Mucosa of stomach (tissue), 1 donor: ENCODE results near the gene TMEM120A.
A peak's percentile ranks its signal among the peaks of the same experiment; 100 is the strongest.

Source experiments
- H3K27me3 ChIP-seq: one replicate; pipeline ENCODE4 v1.7.0; 2013; ENCODE audit warnings: mild to moderate bottlenecking, low read length; ENCODE audit not compliant: control insufficient read depth, insufficient read depth
- H3K36me3 ChIP-seq: one replicate; pipeline ENCODE4 v1.7.0; 2013; ENCODE audit warnings: low read length; ENCODE audit not compliant: control insufficient read depth, insufficient read depth
- H3K4me1 ChIP-seq: one replicate; pipeline ENCODE4 v1.7.0; 2013; ENCODE audit warnings: mild to moderate bottlenecking, low read length; ENCODE audit not compliant: control insufficient read depth, insufficient read depth
- H3K4me3 ChIP-seq: one replicate; pipeline ENCODE4 v1.7.0; 2013; ENCODE audit warnings: low read length
- H3K9ac ChIP-seq: one replicate; pipeline ENCODE4 v1.7.0; 2013; ENCODE audit warnings: mild to moderate bottlenecking, low read length, moderate library complexity
- H3K9me3 ChIP-seq: one replicate; pipeline ENCODE4 v1.7.0; 2013; ENCODE audit warnings: mild to moderate bottlenecking, low read length, moderate library complexity; ENCODE audit not compliant: control insufficient read depth
- donor health status: Pancreatic carcinoma.

TMEM120A gene

DNA sequence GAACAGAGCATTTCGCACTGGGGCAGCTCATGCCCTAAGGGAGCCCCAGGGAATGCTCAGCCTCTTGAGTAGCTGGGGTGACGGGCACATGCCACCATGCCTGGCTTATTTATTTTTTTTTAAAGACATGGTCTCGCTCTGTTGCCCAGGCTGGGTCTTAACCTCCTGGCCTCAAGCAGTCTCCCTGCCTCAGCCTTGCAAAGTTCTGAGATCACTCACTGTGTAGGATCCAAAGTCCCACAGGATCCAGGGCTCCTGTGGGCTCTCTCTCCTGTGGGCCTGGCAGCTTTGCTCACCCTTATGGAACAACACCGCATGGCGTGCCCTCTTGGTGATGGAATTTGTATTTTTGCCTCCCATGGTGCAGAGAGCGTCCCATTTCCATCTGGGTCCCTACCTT, 34.0 kb downstream of the TMEM120A start:
- Histone ChIP-seq H3K27me3 (no peaks in the 10 kb centered on the region), H3K36me3 (peaks cover 3% of the 10 kb centered on the region), H3K4me1 (peaks cover 39% of the 10 kb centered on the region), H3K9ac (no peak overlapping the region), H3K4me3 (no peak overlapping the region), H3K9me3 (no peaks in the 10 kb centered on the region)

DNA sequence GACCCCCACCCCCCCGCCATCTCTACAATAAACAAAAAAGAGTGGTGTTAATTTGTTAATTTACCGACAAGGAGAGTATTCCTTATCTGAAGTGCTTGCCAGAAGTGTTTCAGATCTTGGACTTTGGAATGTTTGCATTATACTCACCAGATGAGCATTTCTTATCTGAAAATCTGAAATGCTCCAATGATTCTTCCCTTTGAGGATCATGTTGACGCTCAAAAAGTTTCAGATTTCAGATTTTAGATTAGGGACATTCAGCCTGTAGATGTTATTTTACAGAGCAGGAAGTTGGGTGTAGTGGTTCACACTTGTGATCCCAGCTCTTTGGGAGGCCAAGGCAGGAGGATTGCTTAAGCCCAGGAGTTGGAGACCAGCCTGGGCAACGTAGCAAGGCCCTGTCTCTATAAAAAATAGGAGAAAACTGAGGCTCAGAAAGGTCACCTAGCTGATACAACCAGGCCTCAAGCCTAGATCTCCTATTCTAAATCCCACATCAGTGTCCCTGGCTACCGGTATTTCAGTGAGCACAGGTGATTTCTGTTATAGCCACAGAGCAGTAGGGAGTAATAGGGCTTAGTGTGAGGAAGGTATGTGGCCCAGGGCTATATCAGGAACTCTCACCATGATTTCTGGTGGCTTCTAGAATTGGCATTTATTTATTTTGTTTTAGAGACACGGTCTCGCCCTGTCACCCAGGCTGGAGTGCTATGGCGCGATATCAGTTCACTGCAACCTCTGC, 35.4 kb downstream of the TMEM120A start:
- Histone ChIP-seq H3K9me3 (no peaks in the 10 kb centered on the region), H3K4me1 (peaks cover 39% of the 10 kb centered on the region), H3K27me3 (no peaks in the 10 kb centered on the region), H3K9ac (no peak overlapping the region), H3K4me3 (no peak overlapping the region), H3K36me3 (peaks cover 3% of the 10 kb centered on the region)

DNA sequence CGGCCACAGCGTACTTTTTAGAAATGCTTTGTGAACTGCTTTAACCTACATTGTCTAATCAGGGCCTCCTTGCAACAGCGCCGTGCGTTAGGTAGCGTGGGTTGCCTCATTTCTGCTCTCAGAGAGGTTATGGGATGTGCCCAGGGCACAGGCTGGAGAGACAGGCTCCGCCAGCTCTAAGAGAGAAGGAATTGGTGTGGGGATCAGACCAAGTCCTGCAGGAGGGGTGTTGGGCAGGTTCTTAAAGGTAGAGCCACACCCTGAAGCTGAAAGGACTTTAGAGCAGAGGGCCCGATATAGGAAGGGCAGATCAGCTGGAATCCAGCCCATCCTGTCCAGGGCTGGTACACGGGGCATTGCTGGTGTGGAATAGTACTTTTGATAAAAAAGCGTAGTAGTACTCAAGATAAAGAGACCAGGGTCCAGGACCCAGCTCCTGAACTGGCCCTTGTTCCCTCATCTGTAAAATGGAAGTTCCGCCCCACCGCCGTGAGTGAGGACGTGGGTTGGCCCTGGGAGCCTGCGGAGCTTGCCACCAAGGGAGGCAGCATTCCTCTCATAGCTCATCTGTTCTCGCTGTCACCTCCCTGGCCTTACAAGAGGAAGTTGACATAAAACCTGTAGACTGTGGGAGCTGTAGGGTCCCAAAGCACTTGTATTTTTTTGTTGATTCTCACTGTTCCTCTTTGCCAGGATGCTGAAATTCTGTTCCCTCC, 37.2 kb downstream of the TMEM120A start:
- Histone ChIP-seq H3K4me1 (peaks cover 34% of the 10 kb centered on the region), H3K27me3 (no peaks in the 10 kb centered on the region), H3K36me3 (peaks cover 3% of the 10 kb centered on the region), H3K9me3 (no peaks in the 10 kb centered on the region), H3K9ac (no peak overlapping the region), H3K4me3 (no peak overlapping the region)

DNA sequence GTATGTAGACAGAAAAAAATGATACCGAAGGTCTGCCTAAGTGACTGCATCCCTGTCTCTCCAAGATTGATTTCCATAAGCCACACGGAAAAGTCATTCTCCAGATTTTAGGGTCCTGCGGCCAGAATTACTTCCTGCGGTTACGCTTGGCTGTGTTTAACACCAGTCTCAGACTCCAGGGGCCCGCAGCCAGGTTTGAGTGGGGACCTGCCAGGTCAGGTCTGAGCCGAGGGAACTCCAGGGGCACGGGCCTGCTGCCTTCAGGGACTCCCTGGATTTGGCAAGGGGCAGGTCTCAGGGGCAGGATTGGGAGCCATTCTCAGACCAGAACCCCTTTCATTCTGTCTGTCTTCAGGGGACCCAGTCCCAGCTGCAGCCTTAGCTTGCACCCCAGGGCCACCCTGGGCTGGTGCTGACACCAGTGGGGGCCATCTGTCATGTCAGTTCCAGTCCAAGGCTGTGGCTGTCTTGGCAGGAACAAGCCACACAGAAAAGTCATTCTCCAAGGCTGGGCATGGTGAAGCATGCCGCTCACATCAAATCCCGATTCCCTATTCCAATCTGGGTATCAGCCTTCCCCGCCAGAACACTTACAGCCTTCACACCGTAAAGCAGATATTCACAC, 39.0 kb downstream of the TMEM120A start:
- Histone ChIP-seq H3K9me3 (no peaks in the 10 kb centered on the region), H3K9ac (no peak overlapping the region), H3K27me3 (no peaks in the 10 kb centered on the region), H3K36me3 (peaks cover 3% of the 10 kb centered on the region), H3K4me1 (peaks cover 40% of the 10 kb centered on the region), H3K4me3 (no peak overlapping the region)

DNA sequence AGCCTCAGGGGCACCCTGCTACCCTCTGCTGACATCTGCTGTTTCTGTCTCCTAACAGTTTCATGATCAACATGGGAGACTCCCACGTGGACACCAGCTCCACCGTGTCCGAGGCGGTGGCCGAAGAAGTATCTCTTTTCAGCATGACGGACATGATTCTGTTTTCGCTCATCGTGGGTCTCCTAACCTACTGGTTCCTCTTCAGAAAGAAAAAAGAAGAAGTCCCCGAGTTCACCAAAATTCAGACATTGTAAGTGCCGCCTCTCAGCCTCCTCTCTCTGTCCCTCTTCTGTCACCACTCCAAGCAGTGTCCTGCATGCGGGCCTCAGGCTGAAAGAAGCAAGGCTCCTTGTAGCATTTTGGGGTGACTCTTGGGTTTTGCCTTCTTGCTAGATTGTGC, 40.5 kb downstream of the TMEM120A start:
- peaks cover 3% of the 10 kb centered on the region for H3K36me3 ChIP-seq
- H3K27me3 ChIP-seq = no peaks in the 10 kb centered on the region
- H3K9me3 ChIP-seq = no peaks in the 10 kb centered on the region
- no peak overlapping the region for H3K9ac ChIP-seq
- H3K4me1 ChIP-seq = peaks cover 36% of the 10 kb centered on the region
- no peak overlapping the region for H3K4me3 ChIP-seq

DNA sequence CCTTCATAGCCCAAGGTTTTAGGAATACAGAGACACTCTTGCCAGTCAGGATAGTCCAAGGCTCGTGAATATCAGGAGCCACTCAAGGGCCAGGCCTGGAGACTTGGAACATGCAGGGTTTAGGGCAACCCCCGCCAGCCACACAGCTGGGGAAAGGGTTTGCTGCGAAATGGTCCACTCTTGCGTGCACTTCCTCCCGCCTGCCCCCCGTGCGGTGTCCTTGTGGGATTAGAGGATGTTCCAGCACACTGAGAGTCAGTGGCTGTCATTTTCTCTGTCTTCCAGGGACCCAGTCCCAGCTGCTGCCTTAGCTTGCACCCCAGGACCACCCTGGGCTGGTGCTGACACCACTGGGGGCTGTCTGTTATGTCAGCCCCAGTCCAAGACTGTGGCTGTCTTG, 41.0 kb downstream of the TMEM120A start:
- Histone ChIP-seq H3K27me3 (no peaks in the 10 kb centered on the region), H3K4me1 (peaks cover 35% of the 10 kb centered on the region), H3K9ac (no peak overlapping the region), H3K9me3 (no peaks in the 10 kb centered on the region), H3K4me3 (no peak overlapping the region), H3K36me3 (peaks cover 3% of the 10 kb centered on the region)

DNA sequence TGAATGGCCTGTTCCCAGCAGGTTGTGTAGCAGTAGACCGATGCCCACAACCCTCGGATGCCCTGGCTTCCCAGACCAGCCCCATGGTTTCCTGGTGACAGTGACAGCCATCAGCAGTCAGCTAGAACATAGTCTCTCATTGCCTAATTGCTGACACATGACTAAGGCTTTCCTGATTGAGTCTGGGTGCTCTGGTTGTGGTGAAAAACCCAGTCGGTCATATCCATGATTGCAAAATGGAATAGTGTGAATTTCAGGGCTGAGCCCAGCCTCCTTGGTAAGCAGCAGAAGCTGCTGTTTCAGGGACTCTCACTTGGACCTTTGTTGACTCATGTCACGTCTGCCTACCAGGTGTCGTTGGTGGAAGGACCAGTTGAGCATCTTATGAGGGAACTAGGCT, 42.9 kb downstream of the TMEM120A start:
- Histone ChIP-seq H3K9ac (no peak overlapping the region), H3K4me1 (peaks cover 34% of the 10 kb centered on the region), H3K27me3 (no peaks in the 10 kb centered on the region), H3K4me3 (no peak overlapping the region), H3K36me3 (peaks cover 3% of the 10 kb centered on the region), H3K9me3 (no peaks in the 10 kb centered on the region)

DNA sequence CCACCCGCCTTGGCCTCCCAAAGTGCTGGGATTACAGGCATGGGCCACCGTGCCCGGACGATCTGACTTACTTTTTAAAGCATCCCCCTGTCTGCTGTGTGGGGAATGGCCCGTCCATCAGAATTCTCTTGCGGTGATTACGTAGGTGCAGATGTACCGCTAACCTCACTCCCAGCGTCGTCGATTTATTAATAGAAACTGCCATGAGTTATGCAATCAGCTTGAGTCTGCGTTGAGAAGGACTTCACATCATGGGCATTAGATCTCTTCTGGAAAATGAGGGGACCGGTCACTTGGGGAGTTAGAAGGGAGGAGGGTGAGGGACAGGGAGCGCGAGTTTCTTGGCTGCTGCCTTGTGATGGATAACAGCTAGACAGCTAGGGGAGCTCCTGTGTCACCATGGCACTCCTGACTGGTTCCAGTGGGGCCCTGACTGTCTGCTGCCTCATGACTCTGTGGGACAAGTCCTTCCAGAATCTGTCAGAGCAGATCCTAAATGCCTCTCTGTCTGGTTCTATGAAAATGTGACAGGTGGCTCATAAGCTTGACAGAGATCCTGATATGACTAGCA, 44.2 kb downstream of the TMEM120A start:
- peaks cover 39% of the 10 kb centered on the region for H3K4me1 ChIP-seq
- no peaks in the 10 kb centered on the region for H3K36me3 ChIP-seq
- H3K27me3 ChIP-seq = no peaks in the 10 kb centered on the region
- H3K4me3 ChIP-seq = no peak overlapping the region
- H3K9me3 ChIP-seq = no peaks in the 10 kb centered on the region
- peak overlapping the region; percentile 34 for H3K9ac ChIP-seq

DNA sequence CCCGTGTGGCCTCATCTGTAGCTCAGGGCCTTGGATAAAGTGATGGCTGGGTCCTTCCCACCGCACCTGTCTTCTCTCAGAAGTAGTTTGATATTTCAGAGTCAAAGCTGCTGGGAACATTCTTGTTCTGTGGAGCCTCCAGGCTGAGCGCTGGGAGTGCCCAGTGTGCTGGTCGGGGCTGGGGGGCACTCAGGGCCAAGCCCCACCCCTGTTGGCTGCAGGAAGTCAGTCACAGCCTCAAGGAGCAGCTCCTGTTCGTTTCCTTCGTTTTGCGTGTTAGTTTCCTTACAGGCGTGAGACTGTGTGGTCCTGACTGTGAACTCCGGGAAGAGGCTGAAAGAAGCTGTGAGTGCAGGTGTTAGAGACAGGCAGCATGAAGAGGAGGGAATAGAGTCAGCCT, 46.2 kb downstream of the TMEM120A start:
- Histone ChIP-seq H3K9me3 (no peaks in the 10 kb centered on the region), H3K4me3 (no peak overlapping the region), H3K27me3 (no peaks in the 10 kb centered on the region), H3K9ac (no peak overlapping the region), H3K4me1 (peaks cover 58% of the 10 kb centered on the region), H3K36me3 (no peaks in the 10 kb centered on the region)

DNA sequence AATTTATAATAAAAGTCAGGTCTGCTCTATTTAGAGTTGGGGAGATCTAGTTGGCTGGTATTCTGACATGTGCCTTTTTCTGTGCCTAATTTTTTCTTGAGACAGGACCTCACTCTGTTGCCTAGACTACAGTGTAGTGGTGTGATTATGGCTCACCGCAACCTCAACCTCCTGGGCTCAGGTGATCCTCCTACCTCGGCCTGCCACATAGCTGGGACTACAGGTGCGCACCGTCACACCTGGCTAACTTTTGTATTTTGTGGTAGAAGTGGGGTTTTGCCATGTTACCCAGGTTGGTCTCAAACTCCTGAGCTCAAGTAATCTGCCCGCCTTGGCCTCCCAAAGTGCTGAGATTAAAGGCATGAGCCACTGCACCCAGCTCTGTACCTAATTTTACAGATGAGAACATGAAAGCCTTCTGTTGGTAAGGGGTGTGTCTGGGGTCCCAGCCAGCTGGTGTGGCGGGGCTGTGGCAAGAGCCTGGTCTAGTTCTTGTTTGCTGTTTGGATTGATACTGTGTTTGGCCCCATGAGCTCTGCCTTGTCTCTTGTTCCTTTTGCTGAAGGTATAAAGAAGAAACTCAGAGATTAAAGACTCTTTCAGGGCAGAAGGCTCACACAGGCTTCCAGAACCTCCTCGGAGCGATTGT, 48.1 kb downstream of the TMEM120A start:
- H3K4me1 ChIP-seq = peaks cover 55% of the 10 kb centered on the region
- H3K36me3 ChIP-seq = no peaks in the 10 kb centered on the region
- H3K9ac ChIP-seq = peak overlapping the region; percentile 10
- no peaks in the 10 kb centered on the region for H3K9me3 ChIP-seq
- H3K27me3 ChIP-seq = no peaks in the 10 kb centered on the region
- no peak overlapping the region for H3K4me3 ChIP-seq

DNA sequence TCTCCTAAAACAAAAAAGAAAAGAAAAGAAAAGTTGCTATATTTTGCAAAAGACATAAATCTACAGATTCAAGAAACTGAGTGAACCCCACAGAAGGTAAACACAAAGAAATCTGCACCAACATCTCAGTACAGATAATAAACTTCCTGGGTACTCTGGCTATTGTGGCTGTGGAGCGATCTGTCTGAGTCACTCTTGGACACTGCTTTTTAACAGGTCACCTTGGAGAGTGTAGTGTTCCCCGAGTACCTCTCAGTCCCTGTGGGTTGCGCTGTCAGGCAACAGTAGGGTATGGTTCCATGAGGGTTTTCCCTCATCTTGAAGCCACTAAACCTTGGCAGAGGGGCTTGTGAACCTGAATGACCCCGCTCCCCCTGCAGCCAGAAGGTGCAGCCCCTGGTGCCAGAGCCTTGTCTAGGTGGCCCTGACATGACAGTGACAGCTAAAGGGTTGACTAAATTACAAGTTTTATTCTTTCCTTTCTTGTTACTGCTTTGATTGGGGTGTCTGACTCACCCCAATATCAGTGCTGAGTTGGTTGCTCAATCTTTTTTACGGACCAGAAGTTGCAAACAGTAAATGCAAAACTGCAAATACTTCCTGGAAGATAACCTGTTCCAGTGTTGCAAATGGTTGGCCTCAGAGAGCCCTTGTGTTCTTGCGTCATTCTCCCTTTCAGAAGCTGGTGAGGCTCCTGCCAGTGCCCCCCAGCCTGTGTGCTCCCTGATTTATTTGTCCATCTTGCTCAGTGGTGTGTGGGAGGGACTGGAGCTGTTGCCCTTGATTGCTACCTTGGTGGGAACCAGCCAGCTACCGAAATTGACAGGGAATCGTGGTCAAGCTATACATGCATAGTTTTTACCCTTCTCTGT, 48.9 kb downstream of the TMEM120A start:
- H3K9ac ChIP-seq = peak overlapping the region; percentile 32
- H3K9me3 ChIP-seq = no peaks in the 10 kb centered on the region
- H3K4me3 ChIP-seq = peak overlapping the region; percentile 3
- H3K4me1 ChIP-seq = peaks cover 52% of the 10 kb centered on the region
- H3K27me3 ChIP-seq = no peaks in the 10 kb centered on the region
- H3K36me3 ChIP-seq = no peaks in the 10 kb centered on the region
